CD4-positive, alpha-beta T cell treated with Interleukin-10 for 1 hour (primary cell): ENCODE results near the gene ST6GALNAC3.

ENCODE experiments used
- DNase-seq: peaks from one replicate; pipeline ENCODE4 v3.0.0-alpha.2; 2020

The ST6GALNAC3 gene

GRCh38 chr1:76669131-76669530 is 594.6 kb downstream of the ST6GALNAC3 start:
- no peak for DNase-seq

DNA sequence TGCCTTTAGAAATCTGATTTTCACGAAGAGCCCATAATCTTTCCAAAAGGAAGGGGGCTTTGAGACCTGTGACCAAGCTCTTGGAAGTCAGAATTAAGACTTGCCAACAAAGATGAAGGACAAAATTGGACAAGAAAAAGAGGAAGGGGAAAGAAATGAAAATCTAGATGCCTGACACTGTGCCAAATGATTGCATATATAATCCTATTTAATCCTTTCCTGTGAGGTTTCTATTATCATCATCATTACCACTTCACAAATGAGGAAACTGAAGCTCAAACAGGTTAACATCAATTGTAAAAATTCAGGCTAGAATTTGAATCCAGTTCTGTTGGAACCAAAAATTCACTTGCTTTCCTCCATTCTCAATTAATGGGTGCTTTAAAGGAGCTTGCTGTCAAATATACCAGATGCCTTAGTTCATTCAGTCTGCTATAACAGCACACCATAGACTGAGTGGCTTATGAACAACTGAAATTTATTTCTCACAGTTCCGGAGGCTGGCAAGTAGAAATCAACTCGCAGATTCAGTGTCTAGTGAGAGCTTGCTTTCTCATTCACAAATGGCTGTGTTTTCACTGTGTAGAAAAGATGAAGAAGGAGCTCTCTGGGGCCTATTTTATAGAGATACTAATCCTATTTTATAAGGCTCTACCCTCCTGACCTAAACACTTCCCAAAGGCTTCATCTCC is 595.2 kb downstream of the ST6GALNAC3 start:
- DNase-seq: no peak

DNA sequence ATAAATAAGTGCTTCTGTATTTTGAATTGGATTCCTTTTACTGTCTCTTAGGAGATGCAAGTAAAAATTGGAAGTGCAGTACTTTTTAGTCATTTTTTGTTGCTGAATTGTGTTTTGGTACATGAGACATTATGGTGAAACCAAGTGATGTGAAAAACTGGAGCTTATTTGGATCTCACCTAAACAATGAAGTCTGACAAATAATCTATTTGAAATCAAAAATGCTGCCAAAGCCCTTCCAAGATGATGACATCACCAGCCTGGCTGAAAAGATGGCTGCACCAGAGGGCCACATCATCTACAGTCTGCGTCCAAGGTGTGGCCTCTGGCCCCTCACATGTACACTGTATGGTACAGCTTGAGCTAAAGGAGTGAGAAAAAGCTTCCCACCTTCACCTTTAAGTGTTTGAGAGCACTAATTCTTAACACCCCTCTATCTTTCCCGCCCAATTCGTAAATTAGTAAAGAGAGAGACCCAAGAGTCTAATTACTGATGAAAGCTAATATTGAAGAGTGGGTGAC is 600.2 kb downstream of the ST6GALNAC3 start:
- DNase-seq: no peak

- DNase-seq: no peak
These were observed 603.2 kb downstream of the ST6GALNAC3 start for GRCh38 chr1:76677416-76678405.

DNA sequence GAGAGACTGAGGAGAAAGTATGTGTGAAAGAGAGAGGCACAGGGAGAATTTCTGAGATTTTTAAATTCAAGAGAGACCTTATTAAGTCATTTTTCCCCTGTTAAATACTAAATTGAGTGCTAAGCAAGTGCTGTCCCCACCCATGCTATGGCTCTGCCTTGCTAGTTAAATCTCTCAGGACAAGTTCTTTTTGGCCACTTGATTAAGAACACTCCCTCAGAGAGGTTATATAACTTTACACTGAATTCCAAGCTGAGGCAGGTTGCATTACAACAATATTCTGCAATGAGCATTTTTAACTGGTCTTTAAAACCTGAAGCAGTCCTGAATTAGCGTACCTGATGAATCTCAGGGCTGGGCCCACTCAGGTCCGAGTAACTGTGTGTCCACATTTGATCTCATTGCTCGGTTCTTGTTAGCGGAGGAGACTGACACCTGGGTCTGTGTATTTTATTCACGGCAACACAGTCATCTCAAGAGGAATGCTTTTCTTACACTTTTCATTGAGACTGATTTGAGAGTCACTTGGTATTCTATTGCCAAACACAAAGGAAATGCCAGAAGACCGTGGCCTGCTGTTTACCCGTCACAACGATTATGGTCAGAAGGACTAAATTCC is 605.1 kb downstream of the ST6GALNAC3 start:
- DNase-seq: no peak

GRCh38 chr1:76680651-76681050 is 606.1 kb downstream of the ST6GALNAC3 start:
- DNase-seq: no peak

- DNase-seq: no peak
These were observed 607.6 kb downstream of the ST6GALNAC3 start for GRCh38 chr1:76682138-76682537.
